Subcutaneous adipose tissue (tissue), 4 donors: Measurements from ENCODE around the gene PLBD2. TPM values are rescaled to one million over a fixed set of nuclear protein-coding genes. Genes with fewer than 3 reads are reported as not detected.

Source experiments
- total RNA-seq, 4 donors: library from RNA; depleted of rRNA; stranded (reverse); fragments of >200 nt; gene quantifications; one replicate each; pipeline ENCODE4 v1.1.0, GENCODE V29; 2016
- TF ChIP-seq, protein P1 (sequence below): fragments of 450-650 bp; IDR thresholded peaks from one replicate; pipeline ENCODE4 v1.5.1; 2016; ENCODE audit warnings: low read depth, mild to moderate bottlenecking, control low read depth, antibody characterized with exemption, moderate library complexity

The PLBD2 gene
- total RNA-seq, 4 donors from 2014 or later: 31.8 to 69.7 (median 59.5) TPM

DNA sequence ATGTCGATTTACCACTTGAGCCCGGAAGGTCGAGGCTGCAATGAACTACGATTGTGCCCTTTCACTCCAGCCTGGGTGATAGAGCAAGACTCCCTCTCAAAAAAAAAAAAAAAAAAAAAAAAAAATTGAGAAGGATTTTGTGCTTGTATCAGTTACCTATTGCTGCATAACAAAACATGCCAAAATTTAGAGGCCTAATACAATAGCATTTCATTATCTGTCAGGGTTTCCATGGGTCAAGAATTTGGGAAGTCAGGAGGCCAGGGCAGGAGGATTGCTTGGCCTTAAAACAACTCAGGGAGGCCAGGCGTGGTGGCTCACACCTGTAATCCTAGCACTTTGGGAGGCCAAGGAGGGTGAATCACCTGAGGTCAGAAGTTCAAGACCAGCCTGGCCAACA, 18.8 kb upstream of the PLBD2 start:
- TF ChIP-seq, protein P1, sequence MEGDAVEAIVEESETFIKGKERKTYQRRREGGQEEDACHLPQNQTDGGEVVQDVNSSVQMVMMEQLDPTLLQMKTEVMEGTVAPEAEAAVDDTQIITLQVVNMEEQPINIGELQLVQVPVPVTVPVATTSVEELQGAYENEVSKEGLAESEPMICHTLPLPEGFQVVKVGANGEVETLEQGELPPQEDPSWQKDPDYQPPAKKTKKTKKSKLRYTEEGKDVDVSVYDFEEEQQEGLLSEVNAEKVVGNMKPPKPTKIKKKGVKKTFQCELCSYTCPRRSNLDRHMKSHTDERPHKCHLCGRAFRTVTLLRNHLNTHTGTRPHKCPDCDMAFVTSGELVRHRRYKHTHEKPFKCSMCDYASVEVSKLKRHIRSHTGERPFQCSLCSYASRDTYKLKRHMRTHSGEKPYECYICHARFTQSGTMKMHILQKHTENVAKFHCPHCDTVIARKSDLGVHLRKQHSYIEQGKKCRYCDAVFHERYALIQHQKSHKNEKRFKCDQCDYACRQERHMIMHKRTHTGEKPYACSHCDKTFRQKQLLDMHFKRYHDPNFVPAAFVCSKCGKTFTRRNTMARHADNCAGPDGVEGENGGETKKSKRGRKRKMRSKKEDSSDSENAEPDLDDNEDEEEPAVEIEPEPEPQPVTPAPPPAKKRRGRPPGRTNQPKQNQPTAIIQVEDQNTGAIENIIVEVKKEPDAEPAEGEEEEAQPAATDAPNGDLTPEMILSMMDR: no peak

DNA sequence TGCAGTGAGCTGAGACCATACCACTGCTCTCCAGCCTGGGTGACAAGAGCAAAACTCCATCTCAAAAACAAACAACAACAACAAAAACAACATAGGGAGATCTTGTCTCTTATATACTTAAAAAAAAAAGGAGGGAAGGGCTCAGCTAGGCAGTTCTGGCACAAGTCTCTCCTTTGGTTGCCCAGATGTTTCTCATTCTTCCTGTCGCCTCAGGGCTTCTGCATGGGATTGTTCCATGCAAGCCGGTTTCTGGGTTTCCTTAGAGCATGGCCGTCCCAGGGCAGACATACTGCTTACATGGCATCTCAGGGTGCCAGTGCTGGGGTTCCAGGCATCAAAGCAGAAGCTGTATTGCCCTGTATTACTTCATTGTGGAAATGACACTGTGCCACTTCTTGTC, 18.3 kb upstream of the PLBD2 start:
- TF ChIP-seq, protein P1: no peak

DNA sequence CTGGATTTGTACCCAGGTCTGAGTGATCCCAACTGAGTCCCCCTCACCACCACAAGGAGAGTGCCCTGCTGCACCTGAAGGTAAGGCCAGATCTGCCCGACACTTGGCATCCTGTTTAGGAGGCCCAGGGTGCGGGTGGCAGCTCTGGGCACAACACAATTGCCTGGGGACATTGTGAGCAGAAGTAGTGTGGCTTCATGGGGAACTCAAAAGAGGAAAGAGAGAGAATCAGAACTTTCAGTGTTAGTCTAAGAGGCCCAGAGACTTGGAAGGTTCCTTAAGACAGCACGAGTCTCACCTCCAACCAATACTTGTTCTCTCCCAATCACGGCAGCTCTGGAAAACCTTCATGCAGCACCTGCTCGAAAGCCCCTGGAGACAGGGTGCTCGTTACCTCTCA, 16.9 kb upstream of the PLBD2 start:
- TF ChIP-seq, protein P1: no peak

DNA sequence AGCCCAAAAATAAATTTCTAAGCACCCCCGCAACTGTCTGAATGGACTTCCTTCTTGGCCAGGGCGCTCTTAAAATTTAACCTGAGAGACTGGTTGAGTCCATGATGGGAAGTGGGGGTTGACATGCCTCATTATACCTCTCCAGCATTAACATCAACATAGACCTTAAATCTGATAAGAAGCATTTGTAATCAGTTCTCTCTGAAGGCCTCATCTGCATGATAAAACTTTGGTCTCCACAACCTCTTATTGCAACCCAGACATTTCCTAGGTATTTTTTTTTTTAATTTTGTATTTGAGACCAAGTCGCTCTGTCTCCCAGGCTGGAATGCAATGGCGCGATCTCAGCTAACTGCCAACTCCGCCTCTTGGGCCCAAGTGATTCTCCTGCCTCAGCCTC, 13.1 kb upstream of the PLBD2 start:
- TF ChIP-seq, protein P1: no peak

DNA sequence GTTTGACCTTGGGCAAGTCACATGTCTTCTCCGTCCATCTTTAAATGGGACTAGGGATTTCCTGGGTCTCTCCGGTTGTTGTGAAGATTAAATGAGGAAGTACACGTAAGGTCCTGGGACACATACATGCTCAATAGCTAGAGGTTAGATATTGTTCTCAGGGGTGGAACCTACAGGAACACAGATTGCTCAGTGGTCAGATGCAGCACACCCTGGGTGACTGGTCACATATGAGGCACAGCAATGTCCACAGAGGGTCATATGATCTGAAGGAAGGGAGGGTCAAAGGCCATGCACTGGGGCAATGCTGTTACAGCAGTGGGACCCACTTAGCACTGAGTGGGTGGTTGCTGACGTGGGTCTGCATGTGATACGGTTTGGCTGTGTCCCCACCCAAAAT, 12.0 kb upstream of the PLBD2 start:
- TF ChIP-seq, protein P1: no peak

DNA sequence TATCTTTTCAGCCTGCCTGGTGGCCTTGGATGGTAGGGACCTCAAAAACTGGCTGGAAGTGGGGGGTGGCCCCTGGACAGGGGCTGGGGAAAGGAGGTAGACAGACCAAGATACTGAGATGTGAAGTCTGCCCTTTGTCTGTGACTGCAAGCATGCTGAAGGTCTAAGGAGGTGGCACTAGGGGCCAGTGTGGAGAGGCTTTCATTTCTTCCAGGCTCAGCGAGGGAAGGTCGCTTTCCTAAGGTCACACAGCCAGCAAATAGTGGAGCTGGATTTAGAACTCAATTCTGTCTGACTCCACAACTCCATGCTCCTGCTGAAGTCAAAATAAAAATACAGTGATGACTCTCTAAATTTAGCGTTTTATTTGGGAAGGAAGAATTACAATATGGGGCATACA, 11.3 kb upstream of the PLBD2 start:
- TF ChIP-seq, protein P1: no peak

DNA sequence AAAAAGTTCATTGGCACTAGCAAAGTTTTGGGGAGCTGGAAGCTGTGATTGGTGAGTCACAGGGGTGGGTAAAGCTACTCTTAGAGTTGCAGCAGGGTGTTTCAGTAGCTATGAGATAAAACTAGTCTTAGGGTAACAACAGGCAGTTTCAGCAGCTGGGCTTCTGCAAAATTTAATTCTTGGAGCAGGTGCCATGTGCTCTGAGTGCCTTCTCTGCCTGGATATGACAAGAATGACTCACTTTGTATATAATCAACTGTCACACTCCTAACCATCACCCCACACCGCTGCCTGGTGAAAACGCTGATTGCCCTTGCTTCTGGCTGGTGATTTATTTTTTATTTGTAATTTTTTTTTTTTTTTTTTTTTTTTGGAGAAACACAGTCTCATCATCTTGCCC, 10.5 kb upstream of the PLBD2 start:
- TF ChIP-seq, protein P1: no peak
